Glutamatergic neuron (in vitro differentiated cells): ENCODE measurements around the gene FBXO28. TPM values are rescaled to one million over a fixed set of nuclear protein-coding genes. Genes with fewer than 3 reads are reported as not detected.

Experiments used
- DNase-seq: peaks from one replicate; pipeline ENCODE4 v3.0.0; 2022
- H3K27ac Mint-ChIP-seq: one replicate; pipeline ENCODE4 v1.8.0; 2020; ENCODE audit warnings: mild to moderate bottlenecking, mixed read lengths, inconsistent platforms; ENCODE audit not compliant: unreplicated experiment
- H3K27me3 Mint-ChIP-seq: one replicate; pipeline ENCODE4 v1.8.0; 2020; ENCODE audit warnings: mild to moderate bottlenecking, moderate library complexity, mixed read lengths, inconsistent platforms; ENCODE audit not compliant: unreplicated experiment
- H3K36me3 Mint-ChIP-seq: one replicate; pipeline ENCODE4 v1.8.0; 2020; ENCODE audit warnings: mild to moderate bottlenecking, mixed read lengths, inconsistent platforms; ENCODE audit not compliant: unreplicated experiment
- H3K4me1 Mint-ChIP-seq: one replicate; pipeline ENCODE4 v1.8.0; 2020; ENCODE audit warnings: mild to moderate bottlenecking, low read depth, mixed read lengths, inconsistent platforms; ENCODE audit not compliant: unreplicated experiment
- H3K4me3 Mint-ChIP-seq: one replicate; pipeline ENCODE4 v1.8.0; 2020; ENCODE audit warnings: mild to moderate bottlenecking, mixed read lengths, inconsistent platforms; ENCODE audit not compliant: unreplicated experiment
- H3K9me3 Mint-ChIP-seq: one replicate; pipeline ENCODE4 v1.8.0; 2020; ENCODE audit warnings: mild to moderate bottlenecking, moderate library complexity, mixed read lengths, inconsistent platforms; ENCODE audit not compliant: unreplicated experiment
- long read RNA-seq: library from polyadenylated mRNA; unstranded; transcript quantifications from one replicate; pipeline ENCODE4 v2.0.0, GENCODE V29; 2020; ENCODE audit not compliant: unreplicated experiment
- total RNA-seq: library from RNA; stranded (reverse); fragmentation: NEBNext Ultra II Directional; extraction: Animal tissue kit (Norgen Biotek cat#: 25700); gene quantifications from one replicate; pipeline ENCODE4 v1.2.1, GENCODE V29; 2021; ENCODE audit not compliant: unreplicated experiment
- TF ChIP-seq, protein P1 (sequence below): fragments of 200-600 bp; sonication (generic); IDR thresholded peaks from one replicate; pipeline ENCODE4 v1.5.0; 2021; ENCODE audit not compliant: partially characterized antibody, unreplicated experiment

FBXO28 gene, protein sequence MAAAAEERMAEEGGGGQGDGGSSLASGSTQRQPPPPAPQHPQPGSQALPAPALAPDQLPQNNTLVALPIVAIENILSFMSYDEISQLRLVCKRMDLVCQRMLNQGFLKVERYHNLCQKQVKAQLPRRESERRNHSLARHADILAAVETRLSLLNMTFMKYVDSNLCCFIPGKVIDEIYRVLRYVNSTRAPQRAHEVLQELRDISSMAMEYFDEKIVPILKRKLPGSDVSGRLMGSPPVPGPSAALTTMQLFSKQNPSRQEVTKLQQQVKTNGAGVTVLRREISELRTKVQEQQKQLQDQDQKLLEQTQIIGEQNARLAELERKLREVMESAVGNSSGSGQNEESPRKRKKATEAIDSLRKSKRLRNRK
- total RNA-seq, result 29.4 TPM
- long read RNA-seq, full-length matches to known transcripts, result 6 of 6 reads
- long read RNA-seq, partial matches to known transcripts, result 0 of 6 reads
- long read RNA-seq, other reads (novel, unspliced or antisense), result 0 of 6 reads

DNA sequence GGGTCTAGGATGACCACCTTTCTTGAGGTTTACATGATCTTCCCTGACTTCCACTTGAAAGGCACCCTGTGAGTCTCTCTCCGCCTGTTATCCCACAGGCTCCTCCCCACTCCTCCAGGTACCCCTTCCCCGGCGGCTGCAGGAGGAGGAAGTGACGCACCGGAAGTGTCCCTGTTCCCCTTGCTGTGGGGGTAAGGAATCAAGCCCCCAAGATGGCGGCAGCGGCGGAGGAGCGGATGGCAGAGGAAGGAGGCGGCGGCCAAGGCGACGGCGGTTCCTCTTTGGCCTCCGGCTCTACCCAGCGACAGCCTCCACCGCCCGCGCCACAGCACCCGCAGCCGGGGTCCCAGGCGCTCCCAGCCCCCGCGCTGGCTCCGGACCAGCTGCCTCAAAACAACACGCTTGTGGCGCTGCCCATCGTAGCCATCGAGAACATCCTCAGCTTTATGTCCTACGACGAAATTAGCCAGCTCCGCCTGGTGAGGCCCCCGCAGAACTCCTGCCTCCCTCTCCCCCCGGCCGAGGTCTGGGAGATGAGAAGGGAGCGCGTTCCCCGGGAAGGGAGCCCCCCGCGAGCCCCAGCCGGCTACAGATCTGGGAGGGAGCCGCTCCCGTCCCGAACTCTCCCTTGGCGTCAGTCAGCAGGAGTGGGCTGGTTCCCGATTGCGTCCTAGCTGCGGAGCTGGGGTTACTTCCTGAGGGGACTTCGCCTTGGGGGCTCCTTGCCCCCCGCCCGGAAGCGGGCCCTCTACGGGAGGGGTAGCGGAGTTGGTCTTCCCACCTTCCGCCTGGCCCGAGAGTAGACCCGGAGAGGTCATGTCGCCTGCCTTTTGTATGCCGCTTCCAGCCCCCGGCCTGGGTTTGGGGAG, at the start of gene FBXO28:
Gene FBXO28, plus strand, starts transcription at position 194 of the 869 bp plus-strand sequence. Its CDS starts 19 bp downstream, at position 213.
- Mint-ChIP-seq H3K4me3 (peak within 1 kb of the TSS; percentile 91), H3K27ac (peak within 1 kb of the TSS; percentile 74), H3K27me3 (no peaks in the 10 kb centered on the region), H3K9me3 (peaks cover 2% of the 10 kb centered on the region), H3K4me1 (peaks cover 13% of the 10 kb centered on the region), H3K36me3 (no peaks in the 10 kb centered on the region)
- TF ChIP-seq, protein P1, sequence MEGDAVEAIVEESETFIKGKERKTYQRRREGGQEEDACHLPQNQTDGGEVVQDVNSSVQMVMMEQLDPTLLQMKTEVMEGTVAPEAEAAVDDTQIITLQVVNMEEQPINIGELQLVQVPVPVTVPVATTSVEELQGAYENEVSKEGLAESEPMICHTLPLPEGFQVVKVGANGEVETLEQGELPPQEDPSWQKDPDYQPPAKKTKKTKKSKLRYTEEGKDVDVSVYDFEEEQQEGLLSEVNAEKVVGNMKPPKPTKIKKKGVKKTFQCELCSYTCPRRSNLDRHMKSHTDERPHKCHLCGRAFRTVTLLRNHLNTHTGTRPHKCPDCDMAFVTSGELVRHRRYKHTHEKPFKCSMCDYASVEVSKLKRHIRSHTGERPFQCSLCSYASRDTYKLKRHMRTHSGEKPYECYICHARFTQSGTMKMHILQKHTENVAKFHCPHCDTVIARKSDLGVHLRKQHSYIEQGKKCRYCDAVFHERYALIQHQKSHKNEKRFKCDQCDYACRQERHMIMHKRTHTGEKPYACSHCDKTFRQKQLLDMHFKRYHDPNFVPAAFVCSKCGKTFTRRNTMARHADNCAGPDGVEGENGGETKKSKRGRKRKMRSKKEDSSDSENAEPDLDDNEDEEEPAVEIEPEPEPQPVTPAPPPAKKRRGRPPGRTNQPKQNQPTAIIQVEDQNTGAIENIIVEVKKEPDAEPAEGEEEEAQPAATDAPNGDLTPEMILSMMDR, result no peak
- DNase-seq, result peak; percentile 93

DNA sequence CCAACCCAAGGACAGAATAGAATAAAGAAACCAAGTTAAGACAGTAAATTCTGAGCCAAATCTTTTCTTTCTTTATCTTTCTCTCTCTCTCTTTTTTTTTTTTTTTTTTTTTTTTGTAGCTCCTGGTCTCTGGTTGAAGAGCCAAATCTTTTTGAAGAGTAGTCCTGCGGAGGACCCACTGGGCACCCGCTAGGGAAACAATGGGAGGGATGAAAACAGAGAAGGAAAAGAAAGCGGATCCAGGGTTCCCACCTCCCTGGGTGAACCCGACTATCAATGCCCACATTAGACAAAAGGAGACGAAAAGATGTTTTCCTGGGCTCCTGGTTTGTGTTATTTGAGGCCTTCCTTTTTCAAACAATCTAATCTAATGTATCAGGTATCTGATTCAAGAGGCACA, 49.8 kb upstream of the FBXO28 start:
- H3K27ac Mint-ChIP-seq, result no peak overlapping the region
- no peak overlapping the region for H3K4me3 Mint-ChIP-seq
- TF ChIP-seq, protein P1, result no peak
- no peaks in the 10 kb centered on the region for H3K27me3 Mint-ChIP-seq
- no peak for DNase-seq
- no peaks in the 10 kb centered on the region for H3K9me3 Mint-ChIP-seq
- no peaks in the 10 kb centered on the region for H3K36me3 Mint-ChIP-seq
- peaks cover 4% of the 10 kb centered on the region for H3K4me1 Mint-ChIP-seq

DNA sequence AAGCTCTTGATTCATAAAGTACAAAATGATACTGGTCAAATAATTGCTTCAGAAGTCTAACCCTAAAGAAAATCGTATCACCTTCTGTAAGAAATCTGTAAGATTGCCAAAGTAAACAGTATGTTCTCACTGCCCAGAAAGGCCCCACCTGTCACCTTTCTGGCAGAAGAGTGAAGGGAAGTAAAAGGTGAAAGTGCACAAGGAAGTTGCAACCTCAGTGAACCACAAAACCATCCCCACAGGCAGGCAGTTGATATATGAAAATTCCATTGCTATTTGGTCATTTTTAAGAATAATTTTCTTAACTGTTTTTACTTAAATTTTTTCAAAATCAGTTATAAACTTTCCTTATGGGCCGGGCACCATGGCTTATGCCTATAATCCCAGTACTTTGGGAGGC, 48.5 kb upstream of the FBXO28 start:
- Mint-ChIP-seq H3K27me3 (no peaks in the 10 kb centered on the region), H3K4me1 (peaks cover 4% of the 10 kb centered on the region), H3K36me3 (no peaks in the 10 kb centered on the region), H3K9me3 (no peaks in the 10 kb centered on the region), H3K4me3 (no peak overlapping the region), H3K27ac (no peak overlapping the region)
- no peak for DNase-seq
- TF ChIP-seq, protein P1, result no peak

DNA sequence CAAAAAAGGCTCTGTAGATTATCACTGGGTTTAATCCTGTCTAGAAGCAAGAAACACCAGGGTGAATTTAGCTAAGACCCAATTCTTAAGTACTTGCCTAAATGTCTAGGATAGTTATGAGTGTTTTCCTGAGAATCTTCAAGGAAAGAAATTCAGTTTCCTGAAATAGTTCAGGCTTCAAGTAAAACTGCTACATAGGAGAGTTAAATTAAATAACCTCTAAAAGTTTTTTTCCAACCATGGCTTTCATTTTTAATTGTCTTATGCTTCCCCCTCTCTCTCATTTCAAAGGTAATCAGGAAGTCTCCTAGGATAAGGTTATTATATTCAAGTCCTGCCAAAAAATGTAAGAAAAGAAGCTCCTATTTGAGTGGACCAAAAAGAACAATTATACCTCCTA, 46.7 kb upstream of the FBXO28 start:
- Mint-ChIP-seq H3K27ac (no peak overlapping the region), H3K4me3 (no peak overlapping the region), H3K9me3 (no peaks in the 10 kb centered on the region), H3K4me1 (peaks cover 4% of the 10 kb centered on the region), H3K36me3 (peaks cover 5% of the 10 kb centered on the region), H3K27me3 (no peaks in the 10 kb centered on the region)
- DNase-seq, result no peak
- TF ChIP-seq, protein P1, result no peak
